ENCODE data around the gene MASP1. TPM values are rescaled to one million over a fixed set of nuclear protein-coding genes. Genes with fewer than 3 reads are reported as not detected.

Gene MASP1, protein sequence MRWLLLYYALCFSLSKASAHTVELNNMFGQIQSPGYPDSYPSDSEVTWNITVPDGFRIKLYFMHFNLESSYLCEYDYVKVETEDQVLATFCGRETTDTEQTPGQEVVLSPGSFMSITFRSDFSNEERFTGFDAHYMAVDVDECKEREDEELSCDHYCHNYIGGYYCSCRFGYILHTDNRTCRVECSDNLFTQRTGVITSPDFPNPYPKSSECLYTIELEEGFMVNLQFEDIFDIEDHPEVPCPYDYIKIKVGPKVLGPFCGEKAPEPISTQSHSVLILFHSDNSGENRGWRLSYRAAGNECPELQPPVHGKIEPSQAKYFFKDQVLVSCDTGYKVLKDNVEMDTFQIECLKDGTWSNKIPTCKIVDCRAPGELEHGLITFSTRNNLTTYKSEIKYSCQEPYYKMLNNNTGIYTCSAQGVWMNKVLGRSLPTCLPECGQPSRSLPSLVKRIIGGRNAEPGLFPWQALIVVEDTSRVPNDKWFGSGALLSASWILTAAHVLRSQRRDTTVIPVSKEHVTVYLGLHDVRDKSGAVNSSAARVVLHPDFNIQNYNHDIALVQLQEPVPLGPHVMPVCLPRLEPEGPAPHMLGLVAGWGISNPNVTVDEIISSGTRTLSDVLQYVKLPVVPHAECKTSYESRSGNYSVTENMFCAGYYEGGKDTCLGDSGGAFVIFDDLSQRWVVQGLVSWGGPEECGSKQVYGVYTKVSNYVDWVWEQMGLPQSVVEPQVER
- 6.3 TPM for total RNA-seq

DNA sequence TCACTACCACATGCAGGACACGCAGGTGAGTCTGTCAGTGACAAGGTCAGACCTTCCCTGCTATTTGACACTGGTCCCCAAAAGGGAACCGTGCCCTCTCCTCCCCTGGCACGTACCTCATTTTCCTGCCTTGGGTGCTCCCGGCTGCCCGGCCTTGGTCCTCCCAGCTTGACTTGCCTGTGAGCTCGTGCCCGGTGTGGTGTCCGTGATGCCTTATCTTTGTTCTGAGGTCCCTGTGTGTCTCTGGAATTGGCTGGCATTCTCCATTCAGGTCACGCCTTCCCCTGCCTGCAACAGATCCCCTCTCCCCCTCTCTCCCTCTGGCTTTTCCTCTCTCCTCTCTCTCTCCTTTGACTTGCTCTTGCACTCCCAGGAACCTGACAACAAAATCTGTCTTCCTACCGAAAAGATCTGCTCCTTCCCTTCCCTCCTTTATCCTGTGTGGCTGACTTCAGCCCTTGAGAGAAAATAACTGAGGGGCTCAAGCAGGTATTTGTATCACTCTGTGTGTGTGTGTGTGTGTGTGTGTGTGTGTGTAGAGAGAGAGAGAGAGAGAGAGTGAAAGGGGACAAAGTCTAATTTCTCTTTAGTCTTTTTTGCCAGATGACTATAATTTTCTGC is at the start of gene MASP1:
MASP1 (minus strand) TSS at position 226 of the 621 bp plus-strand sequence; CDS start at position 121, 105 bp downstream.
- DNase-seq (ENCODE audit: low spot score) (no peak), ATAC-seq (peak; percentile 47)
- intact Hi-C loops (cut with DNase I), result loop anchor here (10.0 kb wide), 1 partner anchor 67 kb away; no protein-coding TSS in a partner anchor

GRCh38 chr3:187340578-187340977 is 49.0 kb upstream of the MASP1 start:
- ATAC-seq (no peak), DNase-seq (ENCODE audit: low spot score) (no peak)
- intact Hi-C loops (cut with DNase I), result no loop called here

DNA sequence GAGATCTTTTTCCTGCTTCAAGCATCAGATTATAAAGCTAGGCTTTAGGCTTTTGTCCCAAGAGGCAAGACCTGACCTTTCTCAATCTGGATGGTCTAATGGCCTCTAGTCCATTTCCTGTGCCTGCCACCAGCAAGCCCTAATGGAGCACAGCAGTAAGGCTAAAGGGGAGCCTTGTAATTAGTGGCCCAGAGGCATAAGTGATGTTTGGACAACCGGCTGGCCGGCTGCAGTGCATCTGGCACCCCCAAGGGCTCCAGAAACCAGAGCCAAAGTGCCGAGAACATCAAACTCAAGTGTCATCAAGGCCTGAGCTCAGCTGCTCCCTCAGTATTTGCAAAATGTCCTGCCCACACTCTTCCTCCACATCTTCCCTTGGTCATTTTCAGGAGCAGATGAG is 44.8 kb upstream of the MASP1 start:
- ATAC-seq, result no peak

GRCh38 chr3:187334904-187335303 is 43.4 kb upstream of the MASP1 start:
- DNase-seq (ENCODE audit: low spot score) (no peak), ATAC-seq (no peak)
- intact Hi-C loops (cut with DNase I), result no loop called here

More for the DNA sequence above, 44.8 kb upstream of the MASP1 start:
- DNase-seq (ENCODE audit: low spot score), result no peak
- intact Hi-C loops (cut with DNase I), result no loop called here

DNA sequence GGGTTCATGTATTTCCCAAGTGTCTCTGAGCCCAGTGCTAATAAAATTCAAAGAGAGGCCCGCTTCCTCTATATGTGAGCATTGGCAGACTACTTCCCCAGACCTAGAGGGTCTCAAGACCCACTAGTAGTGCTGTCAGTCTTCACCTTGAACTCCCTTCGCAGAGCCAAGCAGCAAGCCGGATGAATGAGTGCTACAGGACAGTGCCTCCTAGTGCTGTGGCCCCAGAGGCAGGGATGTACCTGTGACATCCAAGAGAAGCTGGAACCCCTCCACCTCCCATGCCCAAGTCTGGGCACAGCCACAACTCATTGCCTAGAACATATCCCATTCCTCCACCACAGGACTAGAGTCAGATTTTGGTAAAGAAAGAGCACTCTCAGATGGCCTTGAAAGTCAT is 37.2 kb upstream of the MASP1 start:
- no peak for ATAC-seq
- no peak for DNase-seq (ENCODE audit: low spot score)
- intact Hi-C loops (cut with DNase I), result no loop called here

- DNase-seq (ENCODE audit: low spot score), result no peak
- no peak for ATAC-seq
- intact Hi-C loops (cut with DNase I), result no loop called here
Measured at GRCh38 chr3:187327845-187328244, 36.3 kb upstream of the MASP1 start.

GRCh38 chr3:187325632-187326031 is 34.1 kb upstream of the MASP1 start:
- intact Hi-C loops (cut with DNase I), result no loop called here
- ATAC-seq, result no peak
- no peak for DNase-seq (ENCODE audit: low spot score)

- DNase-seq (ENCODE audit: low spot score) (no peak), ATAC-seq (no peak)
- intact Hi-C loops (cut with DNase I), result no loop called here
Measured at GRCh38 chr3:187323091-187323490, 31.6 kb upstream of the MASP1 start.

DNA sequence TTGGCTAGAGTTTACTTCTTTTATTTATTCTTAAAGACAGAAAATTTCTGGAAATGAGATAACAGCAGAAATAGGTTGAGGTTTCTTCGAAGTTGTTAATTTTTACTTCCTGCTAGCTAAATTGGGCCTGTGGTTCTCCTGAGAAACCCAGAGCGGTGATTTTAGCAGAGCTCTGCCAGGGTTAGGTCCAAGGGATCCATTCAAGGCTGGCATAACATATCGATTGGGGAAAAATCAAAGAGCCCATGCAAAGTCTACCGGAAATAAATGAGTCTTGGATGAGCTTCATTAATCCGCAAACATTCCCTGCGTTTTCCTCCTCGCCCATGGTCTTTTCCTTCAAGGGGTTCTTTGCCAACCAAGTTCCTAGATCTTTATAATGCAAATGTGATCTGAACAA is 30.8 kb upstream of the MASP1 start:
- ATAC-seq, result no peak
- intact Hi-C loops (cut with DNase I), result no loop called here
- DNase-seq (ENCODE audit: low spot score), result no peak

GRCh38 chr3:187321766-187322165 is 30.2 kb upstream of the MASP1 start:
- intact Hi-C loops (cut with DNase I), result no loop called here
- ATAC-seq, result no peak
- DNase-seq (ENCODE audit: low spot score), result no peak

DNA sequence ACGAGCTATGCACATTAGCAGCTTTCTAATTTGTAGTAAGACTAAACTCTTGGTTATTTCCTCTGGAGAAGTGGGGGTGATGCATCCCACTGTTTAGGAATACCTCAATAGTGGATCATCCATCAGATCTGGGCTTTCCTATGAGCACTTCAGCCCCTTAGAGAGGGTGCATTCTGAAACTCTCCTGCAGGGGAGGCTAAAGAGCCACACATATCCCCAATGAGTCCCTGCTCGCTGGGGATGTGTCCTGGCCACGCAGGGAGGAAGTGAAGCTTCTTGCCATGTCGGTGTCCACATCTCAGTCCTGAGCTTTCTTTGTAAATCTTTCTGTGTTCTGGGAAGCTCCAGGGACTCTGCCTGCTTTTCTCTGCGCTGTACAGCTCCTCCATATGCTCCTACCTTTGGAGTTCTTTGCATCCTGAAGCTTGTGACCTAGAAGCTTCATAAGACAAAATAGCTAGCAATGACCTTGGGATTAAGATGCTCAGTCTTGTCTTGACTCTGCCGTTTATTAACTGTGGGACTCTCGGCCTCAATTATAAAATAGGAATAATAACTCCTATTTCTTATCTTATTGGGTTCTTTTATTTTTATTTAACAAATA is 28.3 kb upstream of the MASP1 start:
- DNase-seq (ENCODE audit: low spot score), result peak; percentile 83
- intact Hi-C loops (cut with DNase I), result loop anchor here (5.0 kb wide), 1 partner anchor 358 kb away; no protein-coding TSS in a partner anchor
- peak; percentile 93 for ATAC-seq

DNA sequence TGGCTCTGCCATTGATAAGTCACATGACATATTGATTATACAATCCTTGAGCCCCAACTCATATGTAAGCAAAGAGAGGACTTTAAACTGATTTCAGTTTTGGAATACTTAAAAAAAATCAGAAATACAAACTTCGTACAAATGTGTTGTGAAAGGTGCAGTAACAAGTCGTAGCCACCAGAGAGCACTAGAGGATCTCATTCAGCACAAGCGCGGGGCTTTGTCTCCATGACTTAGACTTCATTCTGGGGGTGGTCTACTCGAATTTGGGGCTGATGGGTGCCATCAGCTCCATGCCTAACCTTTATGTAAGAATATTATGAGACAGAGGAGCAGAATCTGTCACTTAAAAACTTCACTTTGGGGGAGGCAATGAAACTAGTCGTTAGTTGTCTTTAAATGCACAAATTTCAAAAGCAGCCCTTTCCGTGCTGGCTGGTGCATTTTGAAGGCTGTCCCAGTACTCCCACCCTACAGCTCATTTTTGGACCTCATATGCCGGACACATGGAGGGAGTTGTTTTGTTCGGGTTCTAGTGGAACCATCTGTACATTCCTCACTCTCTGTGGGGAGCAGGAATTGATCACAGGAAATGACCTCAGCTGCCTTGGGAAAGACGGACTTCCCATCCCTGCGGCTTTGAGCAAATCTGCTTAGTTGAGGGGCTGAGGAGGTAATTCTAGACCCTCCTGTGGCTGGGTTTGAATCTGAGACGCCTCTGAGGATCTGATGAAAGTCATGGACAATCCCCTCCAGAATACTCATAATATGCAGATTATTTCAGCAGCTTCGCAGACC is 27.5 kb upstream of the MASP1 start:
- intact Hi-C loops (cut with DNase I), result loop anchor here (5.0 kb wide), 1 partner anchor 358 kb away; no protein-coding TSS in a partner anchor
- ATAC-seq, result peak; percentile 77
- peak; percentile 65 for DNase-seq (ENCODE audit: low spot score)

DNA sequence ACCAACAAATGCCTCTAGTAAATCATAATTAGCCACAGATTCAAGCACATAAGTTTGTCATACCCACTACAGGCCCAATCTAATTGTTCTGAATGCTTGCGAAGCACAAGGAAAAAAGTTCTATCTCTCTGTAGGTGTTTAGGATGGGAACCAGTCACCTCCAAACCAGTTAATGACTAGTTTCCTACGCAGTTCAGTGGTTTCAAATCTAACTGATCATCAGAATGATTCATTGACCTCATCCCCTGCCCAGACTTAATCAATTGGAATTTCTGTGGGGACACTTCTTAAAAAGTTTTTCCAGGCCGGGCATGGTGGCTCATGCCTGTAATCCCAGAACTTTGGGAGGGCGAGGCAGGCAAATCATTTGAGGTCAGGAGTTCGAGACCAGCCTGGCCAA is 24.3 kb upstream of the MASP1 start:
- ATAC-seq (no peak), DNase-seq (ENCODE audit: low spot score) (no peak)
- intact Hi-C loops (cut with DNase I), result loop anchor here (5.0 kb wide), 1 partner anchor 361 kb away; no protein-coding TSS in a partner anchor

GRCh38 chr3:187314176-187314575 is 22.6 kb upstream of the MASP1 start:
- intact Hi-C loops (cut with DNase I), result no loop called here
- ATAC-seq (no peak), DNase-seq (ENCODE audit: low spot score) (no peak)

- DNase-seq (ENCODE audit: low spot score), result no peak
- intact Hi-C loops (cut with DNase I), result no loop called here
- ATAC-seq, result no peak
Measured at GRCh38 chr3:187310954-187311470, 19.5 kb upstream of the MASP1 start.

DNA sequence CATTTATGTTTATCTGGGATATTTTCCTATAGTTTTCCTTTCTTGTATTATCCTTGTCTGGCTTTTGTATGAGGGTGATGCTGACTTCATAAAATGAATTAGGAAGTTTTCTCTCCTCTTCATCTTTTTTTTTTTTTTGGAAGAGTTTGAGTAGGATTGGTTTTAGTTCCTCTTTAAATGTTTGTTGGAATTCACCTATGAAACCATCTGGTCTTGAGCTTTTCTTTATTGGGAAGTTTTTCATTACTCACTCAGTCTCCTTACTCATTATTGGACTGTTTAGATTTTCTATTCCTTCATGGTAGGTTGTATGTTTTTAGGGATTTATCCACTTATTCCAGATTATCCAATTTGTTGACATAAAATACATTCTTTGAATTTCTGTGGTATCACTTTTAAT is 18.7 kb upstream of the MASP1 start:
- intact Hi-C loops (cut with DNase I), result no loop called here
- DNase-seq (ENCODE audit: low spot score) (no peak), ATAC-seq (no peak)

DNA sequence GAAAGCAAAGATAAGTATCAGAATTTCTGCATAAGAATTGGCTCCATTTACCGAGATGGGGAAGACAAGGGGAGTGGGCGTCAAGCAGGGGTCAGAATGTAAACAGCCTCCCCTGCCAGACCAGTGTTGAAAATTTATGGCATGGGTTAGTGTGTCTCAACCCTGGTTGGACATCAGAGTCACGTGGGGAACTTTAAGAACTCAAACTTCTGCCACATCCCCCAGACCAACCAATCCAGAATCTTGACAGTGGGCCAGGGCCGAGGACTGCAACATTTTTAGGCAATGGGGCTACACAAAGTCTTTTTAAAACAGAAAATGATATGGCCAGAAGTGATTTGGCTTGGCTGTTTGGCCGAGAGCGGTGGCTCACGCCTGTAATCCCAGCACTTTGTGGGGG is 14.3 kb upstream of the MASP1 start:
- no peak for DNase-seq (ENCODE audit: low spot score)
- intact Hi-C loops (cut with DNase I), result no loop called here

DNA sequence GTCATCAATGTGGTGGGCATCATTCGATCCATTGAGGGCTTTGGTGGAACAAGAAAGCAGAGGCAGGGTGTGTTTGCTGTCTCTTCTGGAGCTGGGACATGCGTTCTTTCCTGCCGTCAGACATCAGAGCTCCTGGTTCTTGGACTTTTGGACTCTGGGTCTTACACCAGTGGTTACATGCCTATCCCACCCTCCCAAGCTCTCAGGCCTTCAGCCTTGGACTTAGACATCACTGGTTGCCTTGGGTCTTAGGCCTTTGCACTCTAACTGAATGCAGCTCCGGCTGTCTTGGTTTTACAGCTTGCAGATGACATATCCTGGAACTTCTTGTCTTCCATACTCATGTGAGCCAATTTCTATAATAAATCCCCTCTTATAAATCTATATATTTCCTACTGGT is 8.1 kb upstream of the MASP1 start:
- ATAC-seq (no peak), DNase-seq (ENCODE audit: low spot score) (no peak)
- intact Hi-C loops (cut with DNase I), result loop anchor here (10.0 kb wide), 1 partner anchor 75 kb away; no protein-coding TSS in a partner anchor

More for the DNA sequence above, 14.3 kb upstream of the MASP1 start:
- ATAC-seq, result no peak
